AG10803 (cell line): ENCODE data around the gene GADL1.

ENCODE experiments used
- DNase-seq: peaks from one replicate; pipeline ENCODE4 v3.0.0; 2010; ENCODE audit warnings: low read depth
- H3K4me3 ChIP-seq: 2 replicates; pipeline ENCODE4 v1.5.1; 2011; ENCODE audit warnings: mild to moderate bottlenecking, low read length, control low read depth
- CTCF ChIP-seq: conservative IDR thresholded peaks from 2 replicates; pipeline ENCODE4 v1.5.1; 2011; ENCODE audit warnings: mild to moderate bottlenecking, low read length, control low read depth, inconsistent platforms

Gene GADL1

GRCh38 chr3:30730967-30731366 is 163.5 kb downstream of the GADL1 start:
- no peak for TF ChIP-seq CTCF
- H3K4me3 ChIP-seq = no peak overlapping the region
- no peak for DNase-seq

GRCh38 chr3:30729936-30730335 is 164.5 kb downstream of the GADL1 start:
- TF ChIP-seq CTCF = no peak
- DNase-seq = no peak
- no peak overlapping the region for H3K4me3 ChIP-seq

DNA sequence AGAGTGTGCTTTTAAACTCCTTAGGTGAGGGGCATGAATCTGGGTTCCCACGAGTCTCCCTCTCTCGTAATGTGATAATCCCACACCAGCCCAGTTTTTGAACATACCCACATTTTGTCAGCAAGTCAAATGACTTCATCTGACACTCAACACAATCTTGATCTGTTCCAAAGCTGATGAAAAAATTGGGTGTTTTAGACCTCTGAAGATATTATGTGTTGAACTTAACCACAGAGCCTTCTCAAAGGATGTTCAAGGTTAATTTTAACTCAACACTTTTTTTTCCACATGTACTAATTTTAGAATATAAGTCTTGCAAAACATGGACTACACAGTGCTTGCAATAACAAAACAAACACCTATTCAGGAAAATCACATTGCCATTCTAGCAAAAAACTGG is 164.9 kb downstream of the GADL1 start:
- H3K4me3 ChIP-seq = no peak overlapping the region
- no peak for TF ChIP-seq CTCF
- no peak for DNase-seq

DNA sequence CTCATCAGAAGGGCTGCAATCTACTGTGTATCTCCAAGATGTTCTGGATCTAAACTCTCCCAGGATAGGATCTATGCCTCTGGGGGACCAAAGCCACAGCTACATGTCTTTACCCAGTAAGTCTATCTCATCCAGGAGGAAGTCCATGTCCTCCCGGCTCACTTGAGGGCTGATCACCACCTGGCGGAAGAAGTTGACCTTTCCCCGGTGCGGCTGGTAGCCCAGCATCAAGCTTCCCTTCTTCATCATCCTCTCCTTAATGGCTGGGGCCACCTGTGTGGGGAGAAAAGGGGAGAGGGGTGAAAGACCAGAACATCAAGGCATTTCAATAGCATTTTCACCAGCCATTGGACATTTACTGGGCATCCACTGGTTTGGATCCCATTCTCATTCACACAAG is 166.3 kb downstream of the GADL1 start:
- H3K4me3 ChIP-seq = no peak overlapping the region
- TF ChIP-seq CTCF = no peak
- no peak for DNase-seq

DNA sequence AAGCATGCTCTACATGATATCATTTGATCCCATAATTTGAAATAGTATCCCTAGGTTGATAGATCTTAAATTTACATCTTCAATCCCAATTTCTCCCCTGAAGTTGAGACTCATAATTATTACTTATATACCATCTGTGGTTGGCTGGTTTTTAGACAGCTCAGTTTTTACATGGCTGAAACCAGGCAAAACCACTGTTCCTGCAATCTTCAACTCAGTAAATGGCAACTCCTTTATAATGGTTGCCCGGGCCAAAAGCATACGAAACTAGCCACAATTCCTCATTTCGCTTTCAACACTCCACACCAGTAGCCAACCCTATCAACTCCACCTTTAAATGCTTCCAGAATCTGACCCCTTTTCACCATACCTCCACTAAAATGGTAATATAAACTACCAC is 169.6 kb downstream of the GADL1 start:
- TF ChIP-seq CTCF = no peak
- H3K4me3 ChIP-seq = no peak overlapping the region
- no peak for DNase-seq

GRCh38 chr3:30723211-30723610 is 171.2 kb downstream of the GADL1 start:
- no peak for DNase-seq
- no peak overlapping the region for H3K4me3 ChIP-seq
- no peak for TF ChIP-seq CTCF

DNA sequence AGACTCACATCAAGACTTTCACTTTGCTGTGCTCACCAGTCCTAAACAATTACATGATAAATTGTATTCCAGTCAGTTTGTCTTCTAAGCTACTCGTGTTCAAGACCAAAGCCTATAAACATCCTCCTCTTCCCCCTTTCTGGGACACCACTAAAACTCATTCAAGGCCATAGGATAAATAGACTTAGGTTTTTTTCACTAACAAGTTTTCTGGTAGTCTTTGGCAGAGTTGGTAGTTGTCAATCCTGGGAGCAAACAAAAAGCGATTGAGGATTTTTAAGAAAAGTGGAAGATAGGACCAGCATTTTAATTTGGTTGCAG is 173.2 kb downstream of the GADL1 start:
- TF ChIP-seq CTCF = no peak
- H3K4me3 ChIP-seq = no peak overlapping the region

More for the DNA sequence above, 173.2 kb downstream of the GADL1 start:
- no peak for DNase-seq
